Hippocampal formation (tissue), 2 donors: ENCODE measurements around the gene RPL6.

Source experiments
- DNase-seq, 2 donors: peaks; one replicate each; lab custom pipeline; 2025; lab: John Stamatoyannopoulos, UW

The RPL6 gene

DNA sequence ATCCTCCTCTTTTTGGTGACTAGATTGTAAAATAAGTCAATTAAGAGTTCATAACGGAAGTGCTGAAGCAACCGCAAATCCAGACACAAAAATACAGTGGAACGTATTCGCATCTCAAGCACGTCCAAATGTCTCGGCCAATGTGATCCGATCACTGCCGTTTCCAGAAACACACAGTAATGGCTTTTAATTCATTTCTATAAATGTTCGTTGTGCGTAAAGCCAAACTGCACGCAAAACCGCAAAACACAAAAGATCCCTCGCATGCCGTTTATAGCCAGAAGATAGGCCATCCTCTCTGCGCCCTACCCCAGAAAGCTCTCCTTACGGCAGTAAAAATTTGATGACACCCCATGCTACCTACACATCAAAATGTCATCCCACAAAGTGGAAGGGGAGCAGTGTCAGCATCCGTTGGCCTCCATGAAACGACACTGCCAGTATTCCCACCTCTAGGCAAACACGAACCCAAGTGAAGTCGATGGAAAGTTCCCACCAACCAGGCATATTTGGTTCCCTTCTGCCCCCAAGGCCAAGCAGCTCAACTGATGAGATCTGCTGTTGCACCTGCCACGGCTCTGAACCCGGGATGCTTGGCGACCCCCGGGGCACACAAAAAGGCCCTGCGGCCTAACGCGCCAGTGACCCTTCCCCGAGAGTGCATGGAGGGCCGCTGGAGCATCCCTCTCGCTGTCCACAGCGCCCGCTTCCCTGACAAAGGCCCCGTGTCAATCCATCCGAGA is 28.6 kb downstream of the RPL6 start:
- no peak for DNase-seq

DNA sequence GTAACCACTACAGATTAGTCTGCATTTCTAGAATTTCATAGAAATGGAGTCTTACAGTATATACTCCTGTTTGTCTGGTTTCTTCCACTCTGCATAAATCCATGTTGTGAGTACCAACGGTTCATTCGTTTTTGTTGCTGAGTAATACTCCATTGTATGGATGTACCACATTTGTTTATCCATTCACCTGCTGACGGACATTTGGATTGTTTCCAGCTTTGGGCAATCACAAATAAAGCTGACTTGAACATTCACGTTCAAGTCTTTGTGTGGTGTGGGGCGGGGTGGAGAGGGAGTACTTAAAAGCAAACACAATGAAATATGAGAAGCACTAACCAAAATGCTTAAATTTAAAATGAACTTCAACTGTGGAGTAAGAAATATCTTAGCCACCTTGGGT is 34.3 kb downstream of the RPL6 start:
- DNase-seq: no peak

DNA sequence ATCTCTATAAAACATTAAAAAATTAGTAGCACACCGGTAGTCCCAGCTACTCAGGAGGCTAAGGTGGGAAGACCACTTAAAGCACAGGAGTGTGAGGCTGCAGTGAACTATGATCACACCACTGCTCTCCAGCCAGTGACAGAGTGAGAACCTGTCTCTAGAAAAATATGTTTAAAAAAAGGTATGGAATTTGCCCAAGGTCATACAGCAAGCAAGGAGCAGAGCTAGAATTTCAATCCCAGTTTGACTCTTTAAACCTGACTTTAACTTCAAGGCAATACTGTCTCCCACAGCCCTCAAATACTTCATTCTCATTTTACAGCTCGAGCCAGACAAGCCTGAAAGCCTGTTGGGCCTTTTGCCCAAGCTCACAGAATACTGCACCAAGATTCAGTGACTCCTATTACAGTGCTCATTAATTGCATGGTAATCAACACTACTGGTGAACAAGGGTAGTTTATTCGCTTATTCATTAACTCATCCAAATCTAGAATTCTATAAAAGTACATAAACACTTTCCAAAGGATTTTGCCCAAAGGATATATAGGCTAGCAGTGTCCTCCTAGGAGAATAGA is 35.2 kb downstream of the RPL6 start:
- no peak for DNase-seq

DNA sequence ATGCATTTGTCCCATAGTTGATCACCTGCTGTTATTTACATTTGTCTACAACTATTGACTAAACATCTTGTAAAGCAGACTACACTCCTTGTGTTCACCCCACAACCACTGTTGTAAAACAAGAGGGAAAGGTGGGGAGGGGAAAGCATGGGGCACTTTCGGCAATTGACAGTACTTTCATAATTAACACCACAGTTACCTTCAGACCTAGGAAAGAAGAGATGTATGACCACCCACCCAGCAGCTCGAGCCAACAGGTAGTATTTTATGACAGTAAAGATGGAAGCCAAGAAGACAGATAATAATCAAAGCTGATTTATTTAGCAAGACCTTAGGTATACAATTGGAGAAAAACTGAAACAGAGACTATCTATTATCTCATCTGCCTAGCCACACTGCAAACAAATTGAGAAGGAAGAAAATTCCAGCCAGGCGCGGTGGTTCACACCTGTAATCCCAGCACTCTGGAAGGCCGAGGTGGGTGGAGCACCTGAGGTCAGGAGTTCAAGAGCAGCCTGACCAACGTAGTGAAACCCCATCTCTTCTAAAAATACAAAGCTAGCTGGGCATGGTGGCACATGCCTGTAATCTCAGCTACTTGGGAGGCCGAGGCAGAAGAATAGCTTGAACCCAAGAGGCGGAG is 38.4 kb downstream of the RPL6 start:
- DNase-seq: no peak

DNA sequence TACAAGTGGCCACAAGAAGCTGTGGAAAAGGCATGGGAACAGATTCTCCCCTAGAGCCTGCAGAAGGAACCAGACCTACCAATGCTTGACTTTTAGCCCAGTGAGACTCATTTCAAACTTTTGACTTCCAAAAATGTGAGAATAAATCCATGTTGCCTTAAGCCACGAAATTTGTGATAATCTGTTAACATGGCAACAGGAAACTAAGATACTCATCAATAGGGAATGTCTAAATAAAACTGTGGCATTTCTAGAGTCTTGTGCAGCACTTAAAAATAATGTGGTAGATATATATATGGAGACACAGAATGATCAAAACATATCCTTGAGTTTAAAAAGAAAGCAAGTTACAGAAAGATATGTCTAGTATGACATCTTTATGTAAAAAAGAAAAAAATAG is 39.2 kb downstream of the RPL6 start:
- DNase-seq: no peak

DNA sequence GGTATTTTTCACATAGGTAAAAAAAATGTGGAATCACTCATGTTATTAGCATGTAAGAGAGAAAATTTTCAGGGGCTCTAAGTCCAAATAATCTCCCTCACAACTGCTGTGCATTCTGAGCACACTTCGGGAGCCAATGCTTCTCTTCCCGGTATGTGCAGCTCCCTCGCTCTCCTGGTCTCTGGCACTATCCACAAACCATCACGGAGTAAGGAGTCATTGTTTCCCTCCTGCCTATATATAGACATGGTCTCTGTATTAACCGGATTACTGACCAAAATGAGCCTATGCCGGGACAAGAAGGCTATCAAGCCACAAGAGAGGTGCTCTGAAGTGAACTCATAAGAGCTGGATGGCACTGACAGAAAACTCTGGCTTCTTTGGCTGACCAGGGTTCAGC is 40.5 kb downstream of the RPL6 start:
- no peak for DNase-seq

DNA sequence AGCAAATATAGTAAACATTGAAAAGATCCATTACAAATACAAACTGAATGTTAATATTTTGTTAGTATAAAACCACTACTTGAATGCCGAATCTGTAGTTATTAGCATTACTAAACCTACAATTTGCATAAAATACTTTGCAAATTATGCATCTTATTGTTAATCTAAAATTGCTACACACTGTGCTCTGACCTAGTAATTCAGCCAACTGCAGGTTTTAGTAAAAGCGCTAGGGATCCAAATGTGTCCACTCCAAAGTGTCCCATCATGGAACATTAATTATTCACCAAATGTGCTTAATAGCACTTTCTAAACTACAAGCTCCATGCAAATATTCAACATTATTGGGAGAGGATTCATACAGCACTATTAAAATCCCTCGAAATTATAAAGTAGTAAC is 41.4 kb downstream of the RPL6 start:
- DNase-seq: no peak

DNA sequence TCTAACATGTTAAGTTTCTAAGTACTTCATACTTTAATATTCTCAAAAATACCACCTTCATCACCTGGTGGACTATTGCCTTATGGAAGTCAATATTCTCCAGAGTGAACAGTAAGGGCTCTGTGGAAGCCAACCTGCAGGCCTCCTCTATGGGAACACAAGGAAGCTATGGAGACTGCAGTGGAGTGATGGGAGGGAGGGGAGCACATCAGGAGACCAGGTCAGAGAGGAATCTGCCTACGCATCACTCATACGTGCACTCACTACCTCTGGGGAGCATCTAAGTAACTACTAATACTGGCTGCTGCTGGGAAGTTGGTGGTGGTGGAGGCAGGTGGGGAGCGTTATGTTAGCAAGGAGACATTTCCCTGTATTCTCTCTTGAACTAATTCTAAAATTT is 47.1 kb downstream of the RPL6 start:
- DNase-seq: no peak

- no peak for DNase-seq
Measured at GRCh38 chr12:112361271-112361670, 48.1 kb downstream of the RPL6 start.

DNA sequence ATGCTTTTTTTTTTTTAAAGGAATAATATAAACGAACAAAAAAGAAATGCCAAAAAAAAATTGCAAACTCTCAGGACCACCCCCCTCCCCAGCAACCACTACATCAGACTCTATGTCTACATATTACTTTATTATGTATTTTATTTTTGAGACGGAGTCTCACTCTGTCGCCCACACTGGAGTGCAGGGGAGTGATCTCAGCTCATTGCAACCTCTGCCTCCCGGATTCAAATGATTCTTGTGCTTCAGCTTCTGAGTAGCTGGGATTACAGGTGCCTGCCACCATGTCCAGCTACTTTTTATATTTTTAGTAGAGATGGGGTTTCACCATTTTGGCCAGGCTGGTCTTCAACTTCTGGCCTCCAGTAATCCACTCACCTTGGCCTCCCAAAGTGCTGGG is 50.1 kb downstream of the RPL6 start:
- DNase-seq: no peak

- DNase-seq: no peak
Measured at GRCh38 chr12:112357214-112357613, 52.2 kb downstream of the RPL6 start.
